T-helper 17 cell (primary cell): Measurements from ENCODE around the gene OPTN. TPM values are rescaled to one million over a fixed set of nuclear protein-coding genes. Genes with fewer than 3 reads are reported as not detected.

ENCODE experiments used
- ATAC-seq: fragments of 150-1000 bp; cut with Tn5 transposase; 2 replicates; pipeline ENCODE4 v1.10.0; 2021; ENCODE audit warnings: mild to moderate bottlenecking, moderate library complexity
- DNase-seq, 3 donors: peaks; one replicate each; pipeline versions ENCODE4 v3.0.0 to v3.0.0-alpha.2; 2020 to 2021
- H3K9me3 ChIP-seq: one replicate; pipeline ENCODE4 v1.7.0; 2013; ENCODE audit warnings: low read length, mild to moderate bottlenecking; ENCODE audit not compliant: control insufficient read depth, poor library complexity, severe bottlenecking
- H3K27ac Mint-ChIP-seq: one replicate; pipeline ENCODE4 v1.8.0; 2022; ENCODE audit warnings: mild to moderate bottlenecking, moderate library complexity, mixed read lengths
- H3K27me3 Mint-ChIP-seq: one replicate; pipeline ENCODE4 v1.8.0; 2022; ENCODE audit warnings: mixed read lengths
- H3K36me3 Mint-ChIP-seq: one replicate; pipeline ENCODE4 v1.8.0; 2022; ENCODE audit warnings: low read depth, mixed read lengths
- H3K4me1 Mint-ChIP-seq: one replicate; pipeline ENCODE4 v1.8.0; 2022; ENCODE audit warnings: mild to moderate bottlenecking, mixed read lengths
- H3K4me3 Mint-ChIP-seq: one replicate; pipeline ENCODE4 v1.8.0; 2022; ENCODE audit warnings: mild to moderate bottlenecking, moderate library complexity, mixed read lengths
- total RNA-seq, 4 donors: library from RNA in 2 of 4; stranded (reverse) in 2 of 4; gene quantifications; one replicate each; pipeline ENCODE4 v1.2.3 and lab custom pipeline; 2022 to 2026

OPTN gene
- total RNA-seq, 2 donors from 2014 or later, result 158 to 160 TPM

DNA sequence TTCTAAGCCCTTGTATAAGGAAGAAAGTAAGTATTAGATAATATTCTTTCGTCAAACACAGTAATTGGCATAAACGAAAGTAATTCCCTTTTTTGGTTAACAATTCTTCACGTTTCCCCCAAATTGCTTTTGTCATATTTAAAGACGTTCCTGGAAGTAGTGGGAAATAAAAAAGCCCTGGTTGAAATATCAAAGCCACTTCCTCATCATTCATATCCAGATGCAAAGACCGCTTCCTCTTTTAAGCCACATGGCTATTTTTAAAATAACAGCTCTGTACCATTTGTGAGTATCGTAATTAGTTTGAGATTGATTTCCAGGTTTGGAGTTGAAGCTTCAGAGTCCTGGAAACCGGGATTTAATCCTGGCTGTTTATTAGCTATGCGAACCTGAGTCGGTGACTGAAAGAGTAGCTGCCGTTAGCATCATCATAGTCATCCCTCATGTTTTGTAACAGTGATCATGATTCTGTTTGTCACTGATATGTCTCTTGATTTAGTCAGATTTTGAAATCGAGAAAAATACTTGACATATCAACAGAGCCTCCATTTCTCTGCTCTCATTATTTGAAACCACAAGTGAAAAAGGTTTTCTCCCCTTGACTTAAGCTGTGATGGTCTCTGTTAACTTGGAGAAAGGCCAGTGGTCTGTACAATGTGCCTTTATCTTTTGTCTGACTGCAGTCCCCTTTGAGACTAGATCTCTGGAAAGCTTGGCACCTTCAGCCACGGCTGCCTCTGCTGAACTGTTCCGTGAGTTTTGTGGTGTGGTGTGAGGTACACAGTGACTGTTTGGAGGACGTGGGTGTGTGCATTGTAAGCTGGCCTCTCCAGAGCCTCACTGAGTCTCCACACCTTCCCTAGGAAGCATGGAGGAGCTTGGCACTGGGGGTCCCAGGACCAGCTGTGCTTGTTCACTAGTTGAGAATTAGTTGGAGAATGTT lies 18.1 kb downstream of the OPTN start:
- Mint-ChIP-seq H3K27me3 (no peaks in the 10 kb centered on the region), H3K36me3 (peaks cover 17% of the 10 kb centered on the region), H3K4me3 (no peak overlapping the region), H3K27ac (peak overlapping the region; percentile 76), H3K4me1 (peaks cover 18% of the 10 kb centered on the region)
- ATAC-seq (no peak), DNase-seq (no peak)
- no peaks in the 10 kb centered on the region for H3K9me3 ChIP-seq

DNA sequence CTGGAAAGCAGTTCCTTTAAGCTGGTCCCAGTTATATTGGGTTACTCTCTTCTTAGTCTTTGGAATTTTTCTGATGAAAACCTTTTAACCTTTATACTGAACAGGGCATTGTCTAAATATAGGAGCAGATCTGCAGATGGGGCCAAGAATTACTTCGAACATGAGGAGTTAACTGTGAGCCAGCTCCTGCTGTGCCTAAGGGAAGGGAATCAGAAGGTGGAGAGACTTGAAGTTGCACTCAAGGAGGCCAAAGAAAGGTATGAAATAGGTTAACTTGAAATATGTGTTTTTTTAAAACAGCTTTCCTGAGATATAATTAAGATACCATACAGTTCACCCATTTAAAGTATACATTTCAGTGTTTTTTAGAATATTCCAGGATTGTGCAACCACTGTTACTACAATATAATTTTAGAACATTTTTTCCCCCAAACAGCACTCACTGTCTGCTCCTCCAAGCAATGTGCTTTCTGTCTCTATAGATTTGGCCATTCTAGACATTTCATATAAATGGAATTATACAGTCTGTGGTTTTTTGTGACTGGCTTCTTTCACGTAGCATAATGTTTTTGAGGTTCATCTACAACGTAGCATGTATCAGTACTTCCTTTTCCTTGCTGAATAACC lies 18.9 kb downstream of the OPTN start:
- ATAC-seq (no peak), DNase-seq (no peak)
- H3K9me3 ChIP-seq, result no peaks in the 10 kb centered on the region
- Mint-ChIP-seq H3K4me3 (no peak overlapping the region), H3K27me3 (no peaks in the 10 kb centered on the region), H3K36me3 (peaks cover 20% of the 10 kb centered on the region), H3K4me1 (peaks cover 18% of the 10 kb centered on the region), H3K27ac (peak overlapping the region; percentile 76)

DNA sequence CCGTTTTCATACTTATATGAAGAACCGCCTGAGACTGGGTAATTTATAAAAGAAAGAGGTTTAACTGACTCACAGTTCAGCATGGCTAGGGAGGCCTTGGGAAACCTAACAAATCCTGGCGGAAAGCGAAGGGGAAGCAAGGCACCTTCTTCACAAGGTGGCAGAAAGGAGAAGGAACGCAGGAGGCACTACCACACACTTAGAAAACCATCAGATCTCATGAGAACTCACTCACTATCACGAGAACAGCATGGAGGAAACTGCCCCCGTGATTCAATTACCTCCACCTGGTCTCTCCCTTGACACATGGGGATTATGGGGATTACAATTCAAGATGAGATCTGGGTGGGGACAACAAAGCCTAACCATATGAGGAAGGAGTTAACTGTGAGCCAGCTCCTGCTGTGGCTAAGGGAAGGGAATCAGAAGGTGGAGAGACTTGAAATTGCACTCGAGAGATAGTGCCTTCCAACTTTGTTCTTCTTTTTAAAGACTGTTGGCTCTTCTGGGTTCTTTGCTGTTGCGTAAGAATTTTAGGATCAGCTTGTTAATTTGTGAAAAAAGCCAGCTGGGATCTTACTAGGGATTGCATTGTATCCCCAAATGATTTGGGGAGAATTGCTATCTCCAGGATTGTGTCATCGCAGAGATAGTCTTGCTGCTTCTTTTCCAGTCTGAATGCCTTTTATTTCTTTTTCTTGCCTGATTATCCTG lies 21.0 kb downstream of the OPTN start:
- no peaks in the 10 kb centered on the region for H3K9me3 ChIP-seq
- Mint-ChIP-seq H3K27ac (peak overlapping the region; percentile 45), H3K4me3 (peak overlapping the region; percentile 52), H3K4me1 (peaks cover 18% of the 10 kb centered on the region), H3K27me3 (no peaks in the 10 kb centered on the region), H3K36me3 (peaks cover 25% of the 10 kb centered on the region)
- no peak for ATAC-seq
- no peak for DNase-seq

DNA sequence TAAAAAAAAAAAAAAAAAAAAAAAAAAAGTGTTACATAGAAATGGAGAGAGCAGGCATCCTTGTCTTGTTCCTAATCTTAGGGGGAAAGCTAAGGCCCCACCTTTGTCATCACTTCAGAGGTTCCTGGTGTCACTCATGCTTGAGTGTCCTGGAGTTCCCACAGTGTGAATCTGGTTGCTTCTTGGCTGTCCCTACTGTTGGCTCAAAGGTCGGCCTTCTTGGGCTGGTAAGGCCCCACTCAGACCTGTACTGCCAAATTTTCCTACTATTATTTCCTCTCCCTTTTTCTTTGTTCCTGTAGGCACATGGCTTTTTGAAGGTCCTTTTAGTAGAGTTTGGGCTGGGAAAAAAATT lies 21.5 kb downstream of the OPTN start:
- H3K4me3 Mint-ChIP-seq, result no peak overlapping the region
- H3K4me1 Mint-ChIP-seq, result peaks cover 18% of the 10 kb centered on the region
- no peak for ATAC-seq
- H3K27ac Mint-ChIP-seq, result no peak overlapping the region
- no peaks in the 10 kb centered on the region for H3K27me3 Mint-ChIP-seq
- DNase-seq, result no peak
- H3K9me3 ChIP-seq, result no peaks in the 10 kb centered on the region
- peaks cover 25% of the 10 kb centered on the region for H3K36me3 Mint-ChIP-seq

DNA sequence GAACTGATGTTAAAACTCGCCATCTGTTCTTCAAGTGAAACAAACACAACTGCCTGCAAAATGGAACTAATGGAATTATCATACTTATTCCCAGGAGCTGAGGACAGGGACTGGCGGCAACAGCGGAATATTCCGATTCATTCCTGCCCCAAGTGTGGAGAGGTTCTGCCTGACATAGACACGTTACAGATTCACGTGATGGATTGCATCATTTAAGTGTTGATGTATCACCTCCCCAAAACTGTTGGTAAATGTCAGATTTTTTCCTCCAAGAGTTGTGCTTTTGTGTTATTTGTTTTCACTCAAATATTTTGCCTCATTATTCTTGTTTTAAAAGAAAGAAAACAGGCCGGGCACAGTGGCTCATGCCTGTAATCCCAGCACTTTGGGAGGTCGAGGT lies 36.7 kb downstream of the OPTN start:
- Mint-ChIP-seq H3K36me3 (peaks cover 20% of the 10 kb centered on the region), H3K27ac (peak overlapping the region; percentile 19), H3K27me3 (no peaks in the 10 kb centered on the region), H3K4me3 (no peak overlapping the region), H3K4me1 (peaks cover 3% of the 10 kb centered on the region)
- ATAC-seq, result no peak
- DNase-seq, result no peak
- no peaks in the 10 kb centered on the region for H3K9me3 ChIP-seq

GRCh38 chr10:13139150-13139549 lies 39.2 kb downstream of the OPTN start:
- peaks cover 19% of the 10 kb centered on the region for H3K36me3 Mint-ChIP-seq

DNA sequence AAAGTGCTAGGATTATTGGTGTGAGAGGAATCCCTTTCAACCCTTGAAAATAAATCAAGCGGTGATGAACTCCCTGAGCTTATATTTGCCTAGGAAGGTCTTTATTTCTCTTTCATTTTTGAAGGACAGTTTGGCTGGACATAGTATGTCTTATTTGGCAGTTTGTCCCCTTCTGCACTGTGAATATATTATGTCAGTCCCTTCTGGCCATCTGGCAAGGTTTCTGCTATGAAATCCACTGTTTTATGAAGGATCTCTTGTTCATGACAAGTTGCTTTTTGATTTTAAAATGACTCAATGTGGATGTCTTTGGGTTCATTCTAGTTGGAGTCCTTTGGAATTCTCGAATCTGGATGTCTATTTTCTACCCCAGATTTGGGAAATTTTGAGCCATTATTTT lies 39.7 kb downstream of the OPTN start:
- ATAC-seq (no peak), DNase-seq (no peak)
- Mint-ChIP-seq H3K27me3 (no peaks in the 10 kb centered on the region), H3K36me3 (peaks cover 18% of the 10 kb centered on the region), H3K27ac (no peak overlapping the region), H3K4me3 (no peak overlapping the region), H3K4me1 (peaks cover 3% of the 10 kb centered on the region)
- H3K9me3 ChIP-seq, result no peaks in the 10 kb centered on the region

More at GRCh38 chr10:13139150-13139549, 39.2 kb downstream of the OPTN start:
- peaks cover 3% of the 10 kb centered on the region for H3K4me1 Mint-ChIP-seq
- H3K27ac Mint-ChIP-seq, result no peak overlapping the region
- ATAC-seq (no peak), DNase-seq (no peak)
- no peaks in the 10 kb centered on the region for H3K9me3 ChIP-seq
- no peaks in the 10 kb centered on the region for H3K27me3 Mint-ChIP-seq
- H3K4me3 Mint-ChIP-seq, result no peak overlapping the region

DNA sequence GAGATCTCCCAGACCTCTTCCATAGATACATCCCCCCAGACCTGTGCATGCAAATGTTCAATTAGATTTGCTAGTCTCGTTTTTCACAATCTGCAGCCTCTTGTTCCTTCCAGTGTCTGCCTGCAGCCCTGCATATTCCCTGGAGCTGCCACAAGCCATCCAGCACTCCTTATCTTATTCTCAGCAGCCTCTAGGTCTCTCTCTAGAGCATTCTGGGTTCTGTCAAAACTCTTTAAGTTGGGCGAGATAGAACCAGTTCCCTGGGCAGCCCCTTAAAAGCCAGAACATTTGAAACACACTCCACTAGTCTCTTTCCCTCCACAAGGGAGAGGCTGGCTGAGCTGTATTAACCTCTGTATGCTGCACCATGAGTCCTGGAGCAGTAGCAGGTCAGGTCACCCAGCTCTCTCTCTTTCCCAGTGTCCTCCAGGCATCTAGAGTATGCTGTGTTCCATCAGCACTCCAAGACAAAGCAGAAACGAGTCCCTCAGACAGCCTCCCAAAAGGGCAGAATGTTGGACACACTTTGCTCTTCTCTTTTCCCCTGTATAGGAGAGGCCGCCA lies 40.7 kb downstream of the OPTN start:
- no peaks in the 10 kb centered on the region for H3K9me3 ChIP-seq
- peak overlapping the region; percentile 24 for H3K27ac Mint-ChIP-seq
- H3K4me3 Mint-ChIP-seq, result no peak overlapping the region
- H3K36me3 Mint-ChIP-seq, result peaks cover 14% of the 10 kb centered on the region
- DNase-seq (no peak), ATAC-seq (no peak)
- no peaks in the 10 kb centered on the region for H3K27me3 Mint-ChIP-seq
- H3K4me1 Mint-ChIP-seq, result no peaks in the 10 kb centered on the region

GRCh38 chr10:13143766-13144165 lies 43.8 kb downstream of the OPTN start:
- Mint-ChIP-seq H3K27ac (no peak overlapping the region), H3K4me1 (no peaks in the 10 kb centered on the region), H3K27me3 (no peaks in the 10 kb centered on the region), H3K36me3 (peaks cover 13% of the 10 kb centered on the region), H3K4me3 (no peak overlapping the region)
- ATAC-seq (no peak), DNase-seq (no peak)
- peaks cover 3% of the 10 kb centered on the region for H3K9me3 ChIP-seq

- peaks cover 3% of the 10 kb centered on the region for H3K9me3 ChIP-seq
- Mint-ChIP-seq H3K4me1 (no peaks in the 10 kb centered on the region), H3K27ac (no peak overlapping the region), H3K4me3 (no peak overlapping the region), H3K36me3 (peaks cover 13% of the 10 kb centered on the region), H3K27me3 (no peaks in the 10 kb centered on the region)
- DNase-seq, result no peak
- ATAC-seq, result no peak
Measured at GRCh38 chr10:13144814-13145213, 44.9 kb downstream of the OPTN start.

GRCh38 chr10:13146379-13146778 lies 46.4 kb downstream of the OPTN start:
- peaks cover 3% of the 10 kb centered on the region for H3K9me3 ChIP-seq
- ATAC-seq, result no peak
- H3K4me3 Mint-ChIP-seq, result no peak overlapping the region
- DNase-seq, result no peak
- H3K27ac Mint-ChIP-seq, result no peak overlapping the region
- H3K36me3 Mint-ChIP-seq, result peaks cover 5% of the 10 kb centered on the region
- H3K4me1 Mint-ChIP-seq, result no peaks in the 10 kb centered on the region
- H3K27me3 Mint-ChIP-seq, result no peaks in the 10 kb centered on the region

GRCh38 chr10:13147161-13147560 lies 47.2 kb downstream of the OPTN start:
- H3K9me3 ChIP-seq, result peaks cover 3% of the 10 kb centered on the region
- DNase-seq, result no peak
- H3K27me3 Mint-ChIP-seq, result no peaks in the 10 kb centered on the region
- peaks cover 5% of the 10 kb centered on the region for H3K36me3 Mint-ChIP-seq
- ATAC-seq, result no peak
- no peak overlapping the region for H3K4me3 Mint-ChIP-seq
- H3K4me1 Mint-ChIP-seq, result no peaks in the 10 kb centered on the region
- H3K27ac Mint-ChIP-seq, result no peak overlapping the region

DNA sequence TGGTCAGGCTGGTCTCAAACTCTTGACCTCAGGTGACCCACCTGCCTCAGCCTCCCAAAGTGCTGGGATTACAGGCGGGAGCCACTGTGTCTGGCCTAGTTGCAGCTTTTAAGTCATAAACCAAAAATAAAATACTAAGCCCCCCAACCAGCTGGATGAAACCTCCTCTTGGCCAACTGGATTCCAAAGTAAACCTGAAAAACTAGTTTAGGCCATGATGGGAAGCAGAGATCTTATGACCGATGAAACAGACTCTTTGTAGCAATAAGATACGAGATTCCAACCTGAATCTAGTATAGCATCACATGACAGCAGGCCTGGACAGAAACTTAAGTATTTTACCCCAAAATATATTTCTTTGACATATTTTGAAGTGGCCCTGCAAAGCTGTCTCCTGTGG lies 52.3 kb downstream of the OPTN start:
- Mint-ChIP-seq H3K4me3 (no peak overlapping the region), H3K4me1 (no peaks in the 10 kb centered on the region), H3K27ac (no peak overlapping the region), H3K27me3 (no peaks in the 10 kb centered on the region), H3K36me3 (no peaks in the 10 kb centered on the region)
- ATAC-seq, result no peak
- DNase-seq, result no peak
- no peaks in the 10 kb centered on the region for H3K9me3 ChIP-seq
